H1 (cell line): ENCODE data around the gene PAPSS2. TPM values are rescaled to one million over a fixed set of nuclear protein-coding genes. Genes with fewer than 3 reads are reported as not detected.

Source experiments
- CTCF ChIA-PET: fragments of 300-600 bp; sonication (Branson Sonifier 250); formaldehyde crosslinking; loops from one replicate; lab custom pipeline; 2021; ENCODE audit not compliant: partially characterized antibody; lab: Charles Lee
- POLR2A ChIA-PET: fragments of 300-600 bp; sonication (Branson Sonifier 250); formaldehyde crosslinking; loops from one replicate; lab custom pipeline; 2021; ENCODE audit warnings: inconsistent platforms; ENCODE audit not compliant: partially characterized antibody; lab: Charles Lee
- DNase-seq, 2 experiments: peaks; one replicate each; pipeline versions ENCODE4 v3.0.0 to v3.0.0-alpha.2; 2010 to 2022; ENCODE audit warnings: low spot score in 2 of 2, low read depth in 1 of 2, mixed read lengths in 1 of 2
- FAIRE-seq: peaks from 2 replicates; lab custom pipeline; 2011; peaks lifted over from hg19 to GRCh38; lab: Jason Lieb, UNC
- H2AFZ ChIP-seq: 2 replicates; pipeline ENCODE4 v1.8.1; 2012; ENCODE audit warnings: low read length, inconsistent platforms
- H2AK5ac ChIP-seq: 2 replicates; pipeline ENCODE4 v1.6.1; 2013; ENCODE audit warnings: low read depth, low read length
- H2BK120ac ChIP-seq: replicated peaks from 2 replicates; pipeline ENCODE3; 2013; ENCODE audit warnings: low read depth, low read length, inconsistent platforms
- H2BK12ac ChIP-seq: 2 replicates; pipeline ENCODE4 v1.6.1; 2013; ENCODE audit warnings: low read depth, low read length
- H2BK15ac ChIP-seq: 2 replicates; pipeline ENCODE4 v1.6.1; 2013; ENCODE audit warnings: low read length
- H2BK20ac ChIP-seq: 2 replicates; pipeline ENCODE4 v1.6.1; 2013; ENCODE audit warnings: low read length
- H2BK5ac ChIP-seq: 2 replicates; pipeline ENCODE4 v1.6.1; 2013; ENCODE audit warnings: low read depth, low read length
- H3K14ac ChIP-seq: 2 replicates; pipeline ENCODE4 v1.6.1; 2013; ENCODE audit warnings: inconsistent platforms; ENCODE audit not compliant: insufficient read length
- H3K18ac ChIP-seq: 2 replicates; pipeline ENCODE4 v1.6.1; 2013; ENCODE audit warnings: low read length; ENCODE audit errors: extremely low read depth
- H3K23ac ChIP-seq: 2 replicates; pipeline ENCODE4 v1.6.1; 2013; ENCODE audit warnings: inconsistent platforms; ENCODE audit not compliant: insufficient read length
- H3K23me2 ChIP-seq: 2 replicates; pipeline ENCODE4 v1.6.1; 2013; ENCODE audit warnings: low read depth, low read length
- H3K27ac ChIP-seq: 2 replicates; pipeline ENCODE4 v1.6.1; 2011; ENCODE audit warnings: low read depth, low read length, inconsistent platforms
- H3K27me3 ChIP-seq, 4 experiments: replicated peaks in 1 of 4; 1 replicate in 1 of 4; 2 replicates in 3 of 4; pipeline versions ENCODE4 v1.6.1 to v1.8.1; 2011 to 2013; ENCODE audit warnings: low read length in 3 of 4, mild to moderate bottlenecking in 3 of 4, inconsistent platforms in 2 of 4, mixed read lengths in 2 of 4, moderate library complexity in 1 of 4; ENCODE audit not compliant: control insufficient read depth in 3 of 4, insufficient read depth in 3 of 4; ENCODE audit errors: extremely low read depth in 1 of 4
- H3K36me3 ChIP-seq, 4 experiments: 2 replicates each; pipeline versions ENCODE4 v1.6.1 to v1.8.1; 2011 to 2013; ENCODE audit warnings: mild to moderate bottlenecking in 4 of 4, low read length in 3 of 4, moderate library complexity in 2 of 4, control low read depth in 1 of 4, inconsistent platforms in 1 of 4; ENCODE audit not compliant: insufficient read depth in 4 of 4, control insufficient read depth in 2 of 4
- H3K4ac ChIP-seq: replicated peaks from 2 replicates; pipeline ENCODE3; 2013; ENCODE audit warnings: low read length, low read depth, mixed read lengths, inconsistent platforms; ENCODE audit not compliant: insufficient read length
- H3K4me1 ChIP-seq, 4 experiments: replicated peaks in 1 of 4; 1 replicate in 1 of 4; 2 replicates in 3 of 4; pipeline versions ENCODE4 v1.6.1 to v1.8.1; 2011 to 2013; ENCODE audit warnings: low read length in 3 of 4, inconsistent platforms in 2 of 4, mixed read lengths in 1 of 4; ENCODE audit not compliant: insufficient read depth in 4 of 4, control insufficient read depth in 3 of 4
- H3K4me2 ChIP-seq, 2 experiments: 2 replicates each; pipeline versions ENCODE4 v1.6.1 to v1.8.1; 2011 to 2013; ENCODE audit warnings: low read depth in 2 of 2, low read length in 2 of 2, control low read depth in 1 of 2, inconsistent platforms in 1 of 2, mild to moderate bottlenecking in 1 of 2; ENCODE audit not compliant: insufficient read depth in 1 of 2
- H3K4me3 ChIP-seq, 4 experiments: fragments of 200-600, 300-600 bp in 1 of 4; sonication (generic), shearing (Covaris generic), sonication (Bioruptor Twin) in 1 of 4; 2 replicates each; pipeline versions ENCODE4 v1.5.1 to v1.8.1; 2011 to 2016; ENCODE audit warnings: low read length in 4 of 4, low read depth in 3 of 4, control low read depth in 2 of 4, inconsistent platforms in 2 of 4, mild to moderate bottlenecking in 2 of 4, mixed read lengths in 1 of 4, moderate library complexity in 1 of 4; ENCODE audit not compliant: insufficient read depth in 2 of 4; ENCODE audit errors: extremely low read depth in 1 of 4
- H3K56ac ChIP-seq: replicated peaks from 2 replicates; pipeline ENCODE3; 2013; ENCODE audit warnings: low read depth, mild to moderate bottlenecking, mixed read lengths, low read length, inconsistent platforms; ENCODE audit not compliant: insufficient read length
- H3K79me1 ChIP-seq: 2 replicates; pipeline ENCODE4 v1.6.1; 2013; ENCODE audit warnings: low read depth, low read length, control low read depth
- H3K79me2 ChIP-seq, 2 experiments: 2 replicates each; pipeline versions ENCODE4 v1.6.1 to v1.8.1; 2012 to 2013; ENCODE audit warnings: low read length in 2 of 2, mild to moderate bottlenecking in 2 of 2, inconsistent platforms in 1 of 2; ENCODE audit not compliant: insufficient read depth in 2 of 2, control insufficient read depth in 1 of 2
- H3K9ac ChIP-seq, 4 experiments: replicated peaks in 1 of 4; 1 replicate in 1 of 4; 2 replicates in 3 of 4; pipeline versions ENCODE4 v1.6.1 to v1.8.1; 2011 to 2013; ENCODE audit warnings: low read depth in 3 of 4, low read length in 3 of 4, control low read depth in 2 of 4, mild to moderate bottlenecking in 2 of 4, moderate library complexity in 2 of 4, inconsistent platforms in 1 of 4; ENCODE audit errors: extremely low read depth in 1 of 4
- H3K9me3 ChIP-seq, 2 experiments: 2 replicates each; pipeline versions ENCODE4 v1.6.1 to v1.8.1; 2012 to 2013; ENCODE audit warnings: mild to moderate bottlenecking in 2 of 2, moderate library complexity in 2 of 2, control low read depth in 1 of 2, inconsistent platforms in 1 of 2, low read depth in 1 of 2, low read length in 1 of 2, mixed read lengths in 1 of 2; ENCODE audit not compliant: insufficient read depth in 2 of 2
- H4K20me1 ChIP-seq, 2 experiments: replicated peaks in 1 of 2; 2 replicates each; pipeline versions ENCODE3 to v1.8.1; 2011 to 2013; ENCODE audit warnings: inconsistent platforms in 2 of 2, low read length in 2 of 2, mild to moderate bottlenecking in 1 of 2; ENCODE audit not compliant: insufficient read depth in 2 of 2, control insufficient read depth in 1 of 2
- H4K5ac ChIP-seq: 2 replicates; pipeline ENCODE4 v1.6.1; 2013; ENCODE audit warnings: low read length, low read depth, mixed read lengths, inconsistent platforms; ENCODE audit not compliant: insufficient read length
- H4K8ac ChIP-seq: 2 replicates; pipeline ENCODE4 v1.8.0; 2013; ENCODE audit warnings: mild to moderate bottlenecking, moderate library complexity, low read length, inconsistent platforms; ENCODE audit not compliant: insufficient read depth; ENCODE audit errors: extremely low read depth
- H4K91ac ChIP-seq: replicated peaks from 2 replicates; pipeline ENCODE3; 2013; ENCODE audit warnings: low read length, mixed read lengths, inconsistent platforms; ENCODE audit not compliant: insufficient read length
- TAF7 ChIP-seq: optimal IDR thresholded peaks from 2 replicates; pipeline ENCODE3; 2011; ENCODE audit warnings: low read depth, mild to moderate bottlenecking, inconsistent platforms, low read length, moderate library complexity, borderline replicate concordance
- YY1 ChIP-seq: IDR thresholded peaks from 2 replicates; pipeline ENCODE4 v1.6.1; 2011; ENCODE audit warnings: low read depth, mild to moderate bottlenecking, low read length
- WGBS, 2 experiments: shearing (Covaris generic) in 1 of 2; methylation state at CpG; one replicate each; pipeline versions ENCODE4 v1.1.6 to v1.1.7; 2013 to 2015; ENCODE audit warnings: low lambda C conversion rate in 2 of 2, mixed read lengths in 2 of 2, inconsistent platforms in 1 of 2, low coverage in 1 of 2, missing lambda C conversion rate in 1 of 2; ENCODE audit not compliant: insufficient replicate concordance in 2 of 2, insufficient coverage in 1 of 2, insufficient read length in 1 of 2; ENCODE audit errors: extremely low coverage in 1 of 2, missing lambda C conversion rate in 1 of 2; 5-methylcytosine and 5-hydroxymethylcytosine counted together
- polyA plus RNA-seq, 7 experiments: library from polyadenylated mRNA; depleted of rRNA in 3 of 7; stranded (reverse) in 5 of 7; unstranded in 2 of 7; fragments of >200 nt in 5 of 7; fragments of 200-250 nt in 2 of 7; gene quantifications; 1 replicate in 5 of 7; 2 replicates in 1 of 7; 4 replicates in 1 of 7; pipeline versions ENCODE4 v1.2.1 to v1.2.3, GENCODE V29; 2011 to 2013; ENCODE audit warnings: missing spikeins in 2 of 7, mixed read lengths in 2 of 7
- total RNA-seq: library from RNA; stranded (reverse); fragmentation: NEBNext Ultra II Directional; extraction: Animal tissue kit (Norgen Biotek cat#: 25700); gene quantifications from 2 replicates; pipeline ENCODE4 v1.2.1, GENCODE V29; 2021

PAPSS2 gene
- total and polyA plus RNA-seq, 2 of the 8 experiments (the other 6 are each of a cell fraction or from before 2014, with no cell fraction given) = 7.6 to 20.2 TPM

DNA sequence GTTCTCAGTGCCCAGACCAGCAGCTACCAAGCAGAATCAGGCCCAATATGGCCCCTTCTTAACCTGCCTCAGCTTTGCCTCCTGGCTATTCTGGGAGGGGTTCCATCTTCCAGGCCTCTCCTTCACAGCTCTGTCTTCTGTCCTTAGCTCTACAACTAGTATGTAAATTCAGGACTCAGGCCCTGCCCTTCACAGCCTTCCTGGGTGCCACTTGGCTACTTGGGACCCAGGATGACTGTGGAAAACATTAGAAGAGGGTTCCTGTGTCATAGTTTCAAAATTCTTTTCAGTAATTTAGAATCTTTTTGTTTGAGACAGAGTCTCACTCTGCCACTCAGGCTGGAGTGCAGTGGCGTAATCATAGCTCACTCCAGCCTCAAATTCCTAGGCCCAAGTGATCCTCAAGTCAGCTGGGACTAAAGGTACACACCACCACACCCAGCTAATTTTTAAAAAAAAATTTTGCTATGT, 33.2 kb upstream of the PAPSS2 start:
- H3K79me2 ChIP-seq = no peaks in the 10 kb centered on the region
- no peak for DNase-seq
- H3K27me3 ChIP-seq = no peaks in the 10 kb centered on the region
- H2BK15ac ChIP-seq = no peak overlapping the region
- no peak overlapping the region for H3K4me3 ChIP-seq
- peak overlapping the region; percentile 76 for H2BK12ac ChIP-seq
- no peak overlapping the region for H4K8ac ChIP-seq
- no peaks in the 10 kb centered on the region for H3K9me3 ChIP-seq
- no peaks in the 10 kb centered on the region for H4K20me1 ChIP-seq
- H2AK5ac ChIP-seq = no peak overlapping the region; the same call in 1 of the 2 replicates
- no peak overlapping the region for H3K4ac ChIP-seq
- peak overlapping the region; percentile 56; the same call in 1 of the 2 replicates for H3K27ac ChIP-seq
- TF ChIP-seq YY1 = peak; percentile 69; the same call in 1 of the 2 replicates
- TF ChIP-seq TAF7 = no peak
- peak overlapping the region; percentile 23 to 47; a peak in 2 of 4 replicates for H3K4me2 ChIP-seq
- H3K14ac ChIP-seq = no peak overlapping the region
- no peaks in the 10 kb centered on the region for H3K36me3 ChIP-seq
- H3K9ac ChIP-seq = no peak overlapping the region; a peak in 1 of 7 replicates
- no peak overlapping the region for H2AFZ ChIP-seq
- no peak overlapping the region for H3K56ac ChIP-seq
- H4K5ac ChIP-seq = peak overlapping the region; percentile 47
- ChIA-PET POLR2A (interaction anchor here (1.0 to 3.3 kb wide), 5 partner anchors 13 to 192 kb away, joined by 3 to 8 read pairs (median 3); partner anchors contain the start of gene ATAD1), CTCF (interaction anchor here (1.0 to 1.3 kb wide), 3 partner anchors 31 to 107 kb away, joined by 3 to 4 read pairs (median 4); no protein-coding TSS in a partner anchor)
- H2BK20ac ChIP-seq = peak overlapping the region; percentile 51
- no peaks in the 10 kb centered on the region for H3K79me1 ChIP-seq
- no peak overlapping the region for H3K23ac ChIP-seq
- H4K91ac ChIP-seq = peak overlapping the region; percentile 48
- FAIRE-seq = no peak
- H3K4me1 ChIP-seq = peaks cover 9 to 20% (median 11%) of the 10 kb centered on the region in 4 experiments; a peak in 6 of 7 replicates
- H2BK120ac ChIP-seq = peak overlapping the region; percentile 76
- H3K23me2 ChIP-seq = no peaks in the 10 kb centered on the region
- peak overlapping the region; percentile 68 for H3K18ac ChIP-seq
- H2BK5ac ChIP-seq = peak overlapping the region; percentile 89
- 88% methylated on average over 1 of the region's 1 CpG; no CpG with 5 or more reads in 1 of the 2 experiments for WGBS, 2 experiments
